GM10248 (cell line): ENCODE results near the gene GREM2.

Experiments used
- CTCF ChIA-PET: fragments of 300-600 bp; sonication (Branson Sonifier 250); formaldehyde crosslinking; extraction: SDS; loops from one replicate; lab custom pipeline; 2021; ENCODE audit warnings: antibody characterized with exemption; lab: Yijun Ruan, JAX
- POLR2A ChIA-PET: fragments of 350-650 bp; sonication (Branson Sonifier 250); formaldehyde crosslinking; extraction: SDS; loops from one replicate; lab custom pipeline; 2020; ENCODE audit warnings: antibody characterized with exemption; lab: Yijun Ruan, JAX
- DNase-seq: peaks from one replicate; pipeline ENCODE4 v3.0.0; 2012; ENCODE audit errors: extremely low spot score
- TF ChIP-seq, protein P1 (sequence below): IDR thresholded peaks from 2 replicates; pipeline ENCODE4 v1.5.1; 2012; ENCODE audit warnings: mild to moderate bottlenecking, low read depth; ENCODE audit errors: extremely low read depth, missing control alignments, control extremely low read depth

Gene GREM2

DNA sequence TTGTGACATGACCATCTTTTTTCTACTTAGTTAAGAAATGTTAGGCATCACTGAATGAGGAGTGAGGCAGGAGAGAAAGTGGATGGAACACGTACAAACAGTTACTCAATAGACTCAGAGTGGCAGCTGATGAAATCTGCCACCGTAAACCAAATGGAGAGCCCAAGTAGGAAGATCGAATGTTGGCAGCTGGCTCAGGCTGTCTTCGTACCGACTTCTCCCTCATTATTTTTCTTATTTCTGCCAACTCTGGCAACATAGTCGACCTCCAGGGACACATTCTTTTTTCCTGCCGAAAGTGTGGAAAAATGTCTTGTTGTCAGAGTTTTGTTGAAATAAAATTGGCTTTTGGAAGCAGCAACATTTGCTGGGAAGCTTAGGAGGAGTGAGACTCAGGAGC lies 143.3 kb downstream of the GREM2 start:
- ChIA-PET POLR2A (no interaction called here), CTCF (no interaction called here)
- no peak for DNase-seq
- TF ChIP-seq, protein P1, sequence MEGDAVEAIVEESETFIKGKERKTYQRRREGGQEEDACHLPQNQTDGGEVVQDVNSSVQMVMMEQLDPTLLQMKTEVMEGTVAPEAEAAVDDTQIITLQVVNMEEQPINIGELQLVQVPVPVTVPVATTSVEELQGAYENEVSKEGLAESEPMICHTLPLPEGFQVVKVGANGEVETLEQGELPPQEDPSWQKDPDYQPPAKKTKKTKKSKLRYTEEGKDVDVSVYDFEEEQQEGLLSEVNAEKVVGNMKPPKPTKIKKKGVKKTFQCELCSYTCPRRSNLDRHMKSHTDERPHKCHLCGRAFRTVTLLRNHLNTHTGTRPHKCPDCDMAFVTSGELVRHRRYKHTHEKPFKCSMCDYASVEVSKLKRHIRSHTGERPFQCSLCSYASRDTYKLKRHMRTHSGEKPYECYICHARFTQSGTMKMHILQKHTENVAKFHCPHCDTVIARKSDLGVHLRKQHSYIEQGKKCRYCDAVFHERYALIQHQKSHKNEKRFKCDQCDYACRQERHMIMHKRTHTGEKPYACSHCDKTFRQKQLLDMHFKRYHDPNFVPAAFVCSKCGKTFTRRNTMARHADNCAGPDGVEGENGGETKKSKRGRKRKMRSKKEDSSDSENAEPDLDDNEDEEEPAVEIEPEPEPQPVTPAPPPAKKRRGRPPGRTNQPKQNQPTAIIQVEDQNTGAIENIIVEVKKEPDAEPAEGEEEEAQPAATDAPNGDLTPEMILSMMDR: no peak

DNA sequence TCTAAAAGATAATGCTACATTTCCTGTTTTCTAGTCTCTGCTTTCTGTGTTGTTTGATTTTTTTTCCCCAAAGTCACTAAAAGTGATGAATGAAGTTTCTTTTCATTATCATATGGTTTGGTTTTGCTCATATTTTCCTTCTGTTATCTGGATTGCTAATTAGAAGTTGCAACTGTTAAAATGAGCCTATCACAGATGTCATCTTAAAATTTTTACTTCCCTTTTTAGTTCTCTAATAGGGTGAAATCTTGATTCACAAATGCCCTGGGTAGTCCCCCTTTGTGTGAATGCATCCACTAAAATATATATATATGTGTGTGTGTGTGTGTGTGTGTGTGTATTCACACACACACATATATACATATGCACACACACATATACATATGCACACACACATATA lies 144.1 kb downstream of the GREM2 start:
- TF ChIP-seq, protein P1: no peak
- CTCF ChIA-PET: no interaction called here
- POLR2A ChIA-PET: no interaction called here
- no peak for DNase-seq

DNA sequence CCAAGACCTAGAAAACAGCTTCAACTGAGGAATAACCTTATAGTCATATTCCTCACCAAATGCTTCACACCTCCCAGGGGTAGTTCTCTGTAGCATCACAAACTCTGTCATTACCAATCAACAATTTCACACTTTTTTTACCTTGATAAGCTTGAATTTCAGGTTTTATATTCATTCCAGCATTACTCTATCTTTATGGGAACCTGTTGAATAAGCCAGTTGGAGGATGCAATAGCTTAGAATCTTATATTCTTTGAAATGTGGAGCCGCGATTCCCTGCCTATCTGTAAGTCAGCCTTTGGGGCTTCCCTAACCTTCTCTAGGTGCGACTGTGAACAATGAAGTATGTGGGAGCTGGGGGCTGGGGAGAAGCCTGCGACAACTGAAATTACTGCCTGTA lies 145.4 kb downstream of the GREM2 start:
- no peak for DNase-seq
- ChIA-PET CTCF (no interaction called here), POLR2A (no interaction called here)
- TF ChIP-seq, protein P1: no peak

DNA sequence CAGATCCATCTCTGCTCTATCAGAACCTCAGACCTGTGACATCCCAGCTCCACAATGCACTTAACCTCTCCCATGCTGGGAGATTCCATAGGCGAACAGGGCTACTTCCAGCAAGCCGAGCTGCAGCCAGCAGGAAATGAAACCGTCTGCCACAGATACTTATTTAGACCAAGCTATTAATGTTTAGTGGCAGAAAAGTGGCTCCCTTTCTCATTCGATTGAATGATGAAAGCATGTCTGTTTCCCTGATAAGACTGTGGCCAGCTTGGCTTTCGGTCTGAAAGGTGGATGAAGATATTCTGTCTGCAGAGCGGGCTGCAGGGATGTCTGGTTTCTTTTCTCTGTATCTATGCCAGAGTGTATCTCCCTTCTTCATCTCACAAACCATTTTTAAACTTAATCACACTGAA lies 146.4 kb downstream of the GREM2 start:
- TF ChIP-seq, protein P1: no peak
- DNase-seq: no peak
- CTCF ChIA-PET: interaction anchor here (1.4 kb wide), 1 partner anchor 8 kb away, joined by 3 read pairs; no protein-coding TSS in a partner anchor
- POLR2A ChIA-PET: no interaction called here

DNA sequence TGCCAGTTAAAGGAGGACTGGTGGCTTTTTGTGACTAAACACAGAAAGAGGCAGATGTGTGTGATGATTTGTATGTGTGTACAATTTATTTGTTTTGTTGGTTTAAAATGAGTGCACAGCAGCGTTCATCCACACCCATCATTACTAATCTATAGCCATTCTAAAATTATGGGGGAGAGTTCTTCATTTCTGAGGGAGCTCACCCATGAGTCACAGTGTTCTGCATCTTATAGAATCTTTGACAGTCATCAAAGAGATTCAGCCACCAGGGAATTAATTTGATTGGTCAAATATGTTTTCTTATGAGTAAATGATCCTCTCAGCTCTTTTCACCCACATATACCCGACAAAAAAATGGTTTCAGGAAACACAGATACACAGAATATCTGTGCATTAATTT lies 147.9 kb downstream of the GREM2 start:
- TF ChIP-seq, protein P1: no peak
- DNase-seq: no peak
- CTCF ChIA-PET: interaction anchor here (0.7 to 1.2 kb wide), 2 partner anchors 9 to 19 kb away, joined by 3 to 6 read pairs; no protein-coding TSS in a partner anchor
- POLR2A ChIA-PET: no interaction called here

DNA sequence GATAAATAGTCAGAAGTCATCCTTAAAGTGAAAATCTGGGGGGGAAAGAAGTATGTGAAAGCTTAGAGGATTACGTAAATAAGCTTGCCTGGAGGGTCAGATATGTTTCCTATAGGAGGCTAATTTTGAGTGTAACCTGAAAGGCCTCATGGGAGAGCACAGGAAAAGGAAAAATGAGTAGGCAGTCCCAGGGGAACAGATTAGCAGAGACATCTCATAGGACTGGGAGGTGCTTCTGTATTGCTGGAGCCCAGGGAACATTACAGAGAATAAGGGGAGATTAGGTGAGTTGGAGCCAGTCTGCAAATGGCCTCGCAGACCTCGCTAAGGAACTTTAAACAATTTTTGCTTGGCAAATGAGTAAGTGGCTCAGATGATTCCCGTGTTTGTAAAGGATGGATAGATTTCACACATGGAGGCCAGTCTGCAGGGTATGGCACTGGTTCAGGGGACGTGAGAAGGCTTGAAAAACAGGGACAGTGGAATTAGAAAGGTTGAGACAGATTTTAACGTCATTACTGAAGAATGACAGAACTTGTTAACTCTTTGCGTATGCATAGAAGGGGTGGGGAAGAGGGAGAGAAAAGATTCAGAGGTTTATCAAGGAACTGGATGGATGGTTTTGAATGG lies 149.1 kb downstream of the GREM2 start:
- ChIA-PET POLR2A (no interaction called here), CTCF (no interaction called here)
- no peak for DNase-seq
- TF ChIP-seq, protein P1: no peak
